Common myeloid progenitor, CD34-positive (primary cell): ENCODE data around the gene AKR7A2.
"Not testable (repeated sequence)": the region's sequence is repeated elsewhere in the genome, so short reads cannot be mapped to it uniquely, and the experiment has no call there.

Experiments used
- CTCF ChIA-PET: fragments of 350-600 bp; sonication (Branson Sonifier 250); formaldehyde crosslinking; loops from one replicate; lab custom pipeline; 2021; ENCODE audit warnings: antibody characterized with exemption; lab: Charles Lee
- POLR2A ChIA-PET: fragments of 350-600 bp; sonication (Branson Sonifier 250); formaldehyde crosslinking; loops from one replicate; lab custom pipeline; 2021; ENCODE audit warnings: antibody characterized with exemption; lab: Charles Lee
- DNase-seq, 3 donors: peaks; one replicate each; pipeline versions ENCODE4 v3.0.0 to v3.0.0-alpha.2; 2013
- H3K27ac ChIP-seq, 2 experiments: 1 replicate in 1 of 2; 2 replicates in 1 of 2; pipeline ENCODE4 v1.7.0; 2013; ENCODE audit warnings: inconsistent platforms in 2 of 2, low read length in 2 of 2, mild to moderate bottlenecking in 2 of 2, low read depth in 1 of 2, moderate library complexity in 1 of 2; ENCODE audit not compliant: severe bottlenecking in 2 of 2, insufficient read depth in 1 of 2, poor library complexity in 1 of 2
- H3K27me3 ChIP-seq, 5 experiments: replicated peaks in 2 of 5; 1 replicate in 3 of 5; 2 replicates in 2 of 5; pipeline versions ENCODE4 v1.6.1 to v1.7.0; 2013; ENCODE audit warnings: low read length in 4 of 5, mild to moderate bottlenecking in 2 of 5, moderate library complexity in 2 of 5, inconsistent platforms in 1 of 5; ENCODE audit not compliant: insufficient read depth in 5 of 5, control insufficient read depth in 4 of 5
- H3K36me3 ChIP-seq, 4 experiments: 1 replicate in 2 of 4; 2 replicates in 2 of 4; pipeline versions ENCODE4 v1.6.1 to v1.7.0; 2013; ENCODE audit warnings: low read length in 3 of 4, control low read depth in 1 of 4, mild to moderate bottlenecking in 1 of 4; ENCODE audit not compliant: control insufficient read depth in 4 of 4, insufficient read depth in 4 of 4
- H3K4me1 ChIP-seq, 4 experiments: 1 replicate in 3 of 4; 2 replicates in 1 of 4; pipeline versions ENCODE4 v1.6.1 to v1.7.1; 2013; ENCODE audit warnings: low read length in 3 of 4, mild to moderate bottlenecking in 3 of 4, control low read depth in 1 of 4, inconsistent platforms in 1 of 4, moderate library complexity in 1 of 4; ENCODE audit not compliant: control insufficient read depth in 4 of 4, insufficient read depth in 4 of 4; ENCODE audit errors: control extremely low read depth in 1 of 4
- H3K4me3 ChIP-seq, 7 experiments: 1 replicate in 4 of 7; 2 replicates in 3 of 7; pipeline versions ENCODE4 v1.5.1 to v1.7.0; 2013; ENCODE audit warnings: mild to moderate bottlenecking in 7 of 7, low read length in 6 of 7, moderate library complexity in 6 of 7, inconsistent platforms in 2 of 7, low read depth in 2 of 7, control low read depth in 1 of 7; ENCODE audit not compliant: insufficient read depth in 4 of 7, control insufficient read depth in 1 of 7; ENCODE audit errors: extremely low read depth in 1 of 7
- H3K9me3 ChIP-seq, 5 experiments: 1 replicate in 4 of 5; 2 replicates in 1 of 5; pipeline versions ENCODE4 v1.6.1 to v1.7.1; 2013; ENCODE audit warnings: low read length in 4 of 5, mild to moderate bottlenecking in 2 of 5, inconsistent platforms in 1 of 5, low read depth in 1 of 5, moderate library complexity in 1 of 5; ENCODE audit not compliant: control insufficient read depth in 4 of 5, insufficient read depth in 2 of 5; ENCODE audit errors: control extremely low read depth in 1 of 5
- WGBS: methylation state at CpG from one replicate; pipeline ENCODE4 v1.1.5; 2013; ENCODE audit not compliant: insufficient coverage; 5-methylcytosine and 5-hydroxymethylcytosine counted together

Gene AKR7A2

DNA sequence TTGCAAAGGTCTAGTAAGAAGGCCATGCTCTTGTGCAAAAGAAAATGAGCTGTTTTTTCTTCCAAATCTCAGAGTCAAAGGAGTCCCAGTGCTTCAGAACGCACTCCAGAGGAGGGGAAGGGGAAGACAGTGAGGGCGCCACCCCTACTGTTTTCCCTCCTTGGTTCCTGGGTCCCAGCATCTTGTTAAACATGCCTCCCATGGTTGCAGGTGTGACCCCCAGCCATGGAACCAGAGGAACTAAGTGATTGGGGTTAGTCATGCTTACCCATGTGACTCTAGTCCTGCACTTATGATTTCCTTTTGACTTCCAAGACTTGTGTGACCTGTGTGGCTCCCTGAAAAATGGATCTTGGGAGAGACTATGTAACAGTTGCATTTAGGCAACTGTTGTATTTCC is 17.3 kb downstream of the AKR7A2 start:
- ChIA-PET CTCF (interaction anchor here (1.2 kb wide), 1 partner anchor 38 kb away, joined by 3 read pairs; no protein-coding TSS in a partner anchor), POLR2A (interaction anchor here (1.2 kb wide), 1 partner anchor 7 kb away, joined by 3 read pairs; no protein-coding TSS in a partner anchor)
- DNase-seq, result no peak
- Histone ChIP-seq H3K4me1 (no peaks in the 10 kb centered on the region), H3K36me3 (peaks cover 0 to 6% (median 2%) of the 10 kb centered on the region in 4 experiments), H3K27ac (no peak overlapping the region), H3K4me3 (no peak overlapping the region), H3K9me3 (peaks cover 5 to 43% (median 26%) of the 10 kb centered on the region in 5 experiments), H3K27me3 (peaks cover 0 to 4% (median 2%) of the 10 kb centered on the region in 5 experiments)
- 100% methylated on average over 2 of the region's 2 CpGs for WGBS

DNA sequence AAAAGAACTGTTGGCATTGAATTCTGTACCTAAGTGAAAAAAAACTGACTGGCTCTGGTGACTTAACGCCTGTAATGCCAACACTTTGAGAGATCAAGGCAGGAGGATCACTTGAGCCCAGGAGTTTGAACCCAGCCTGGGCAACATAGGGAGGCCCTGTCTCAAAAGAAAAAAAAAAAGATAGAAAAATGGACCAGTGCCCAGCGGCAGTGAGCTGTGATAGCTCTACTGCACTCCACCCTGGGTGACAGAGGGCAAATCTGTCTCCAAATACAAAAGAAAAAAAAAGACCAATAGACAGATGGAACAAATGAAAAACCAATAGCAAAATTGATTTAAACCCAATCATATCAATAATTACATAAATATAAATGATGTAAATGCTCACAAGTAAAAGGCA is 22.7 kb downstream of the AKR7A2 start:
- 55% methylated on average over 2 of the region's 2 CpGs for WGBS
- H3K36me3 ChIP-seq, result no peaks in the 10 kb centered on the region
- DNase-seq, result no peak
- H3K9me3 ChIP-seq, result peaks cover 3 to 22% (median 9%) of the 10 kb centered on the region in 5 experiments
- peak overlapping the region in 4 of 7 experiments; percentile 13 to 77 (median 64) for H3K4me3 ChIP-seq
- H3K27ac ChIP-seq, result no peak overlapping the region
- ChIA-PET POLR2A (interaction anchor here (0.5 kb wide), 1 partner anchor 28 kb away, joined by 3 read pairs; no protein-coding TSS in a partner anchor), CTCF (no interaction called here)
- peaks cover 0 to 8% (median 6%) of the 10 kb centered on the region in 4 experiments for H3K4me1 ChIP-seq
- H3K27me3 ChIP-seq, result peaks cover 0 to 19% (median 7%) of the 10 kb centered on the region in 5 experiments

DNA sequence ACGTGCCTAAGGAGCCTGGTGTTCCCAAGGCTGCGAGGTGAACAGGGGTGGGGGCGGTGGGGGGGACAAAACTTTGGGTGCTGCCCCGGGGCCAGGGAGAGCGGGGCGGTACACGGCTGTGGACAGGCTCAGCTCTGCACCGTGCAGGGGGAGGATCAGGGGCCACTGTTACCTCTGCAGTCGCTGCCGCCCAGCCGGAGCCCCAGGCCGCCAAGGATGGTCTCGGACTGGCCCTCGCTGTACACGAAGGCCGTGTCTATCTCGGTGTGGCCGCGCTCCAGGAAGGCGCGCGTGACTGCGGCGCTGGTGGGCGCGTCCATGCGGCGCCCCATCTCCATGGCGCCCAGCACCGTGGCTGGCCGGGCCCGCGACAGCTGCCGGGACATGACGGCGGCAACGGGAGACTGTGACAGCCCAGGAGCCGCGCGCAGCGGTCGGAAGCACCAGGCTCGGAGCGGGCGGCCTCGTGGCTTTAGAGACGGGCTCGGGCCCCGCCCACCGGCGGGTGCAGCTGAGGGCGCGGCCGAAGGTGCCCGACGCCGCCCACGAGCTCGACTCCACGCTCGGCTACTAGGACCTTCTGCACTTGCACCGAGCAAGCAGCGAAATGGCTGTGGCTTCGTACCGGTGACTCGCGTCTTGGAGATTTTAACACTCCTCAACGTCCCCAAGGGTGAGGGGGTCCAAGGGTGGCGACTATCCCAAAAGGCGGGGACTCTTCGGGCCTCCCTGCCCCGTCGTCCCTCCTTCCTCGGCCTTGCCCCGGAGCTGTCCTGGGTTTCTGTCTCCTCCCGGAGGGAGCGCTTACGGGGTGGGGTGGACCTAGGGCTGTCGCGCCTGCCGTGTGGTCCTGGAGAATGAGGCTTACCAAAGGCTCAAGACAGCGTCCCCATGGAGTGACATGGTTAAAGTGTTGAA is 23.4 kb downstream of the AKR7A2 start, which contains the start of gene AKR7A3:
AKR7A3 (minus strand) TSS at position 447 of the 918 bp plus-strand sequence; CDS start at position 386, 61 bp downstream.
- POLR2A ChIA-PET, result interaction anchor here (0.5 kb wide), 1 partner anchor 27 kb away, joined by 3 read pairs; no protein-coding TSS in a partner anchor
- H3K36me3 ChIP-seq, H3K27ac ChIP-seq, CTCF ChIA-PET, H3K4me1 ChIP-seq: not testable (repeated sequence)
- Histone ChIP-seq H3K9me3 (peaks cover 3 to 22% (median 4%) of the 10 kb centered on the region in 5 experiments), H3K27me3 (peaks cover 0 to 19% (median 7%) of the 10 kb centered on the region in 5 experiments), H3K4me3 (peak within 1 kb of the TSS in 6 of 7 experiments; percentile 13 to 77 (median 52))
- WGBS, result 23% methylated on average over 50 of the region's 82 CpGs
- peak; percentile 59 to 80 (median 74) for DNase-seq

DNA sequence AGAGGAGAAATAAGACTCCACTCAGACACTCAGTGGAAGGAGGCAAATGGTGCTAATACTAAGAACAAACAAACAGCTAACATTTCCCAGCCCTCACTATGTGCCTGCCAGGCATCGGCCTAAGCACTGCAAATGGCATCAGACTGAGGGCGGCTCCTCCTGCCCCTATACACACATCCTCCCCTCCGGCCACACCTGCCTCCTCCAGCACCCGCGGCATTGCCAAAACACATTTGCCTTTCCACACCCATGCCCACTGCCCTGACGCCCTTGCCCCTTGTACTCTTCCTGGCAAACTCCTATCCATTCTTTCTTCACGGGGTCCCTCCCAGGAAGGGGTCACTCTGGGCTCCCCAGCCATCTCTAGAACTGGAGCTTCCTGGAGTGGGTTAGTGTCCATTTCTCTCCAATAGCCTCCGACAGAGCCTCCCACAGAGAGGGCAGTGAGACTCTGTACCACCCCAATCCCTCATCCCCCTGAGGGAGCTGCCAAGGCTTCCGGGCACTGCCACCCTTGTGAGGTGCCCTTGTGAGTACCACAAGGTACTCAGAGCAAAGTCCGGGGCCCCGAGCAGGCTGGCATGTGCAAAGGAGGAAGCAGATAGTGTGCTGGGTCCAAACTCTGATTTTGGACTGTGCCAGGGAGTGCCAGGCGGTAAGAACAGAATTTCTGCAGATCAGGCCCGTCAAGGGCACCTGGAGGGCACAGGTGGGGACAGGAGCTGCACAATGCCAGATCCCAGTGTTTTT is 24.3 kb downstream of the AKR7A2 start:
- Histone ChIP-seq H3K4me1 (peaks cover 0 to 8% (median 6%) of the 10 kb centered on the region in 4 experiments), H3K36me3 (no peaks in the 10 kb centered on the region), H3K27me3 (peaks cover 0 to 19% (median 7%) of the 10 kb centered on the region in 5 experiments), H3K9me3 (peaks cover 0 to 12% (median 2%) of the 10 kb centered on the region in 5 experiments), H3K27ac (no peak overlapping the region), H3K4me3 (no peak overlapping the region)
- 94% methylated on average over 9 of the region's 13 CpGs for WGBS
- POLR2A ChIA-PET, result no interaction called here
- DNase-seq, result no peak
- CTCF ChIA-PET, result interaction anchor here (0.6 kb wide), 1 partner anchor 76 kb away, joined by 3 read pairs; no protein-coding TSS in a partner anchor

DNA sequence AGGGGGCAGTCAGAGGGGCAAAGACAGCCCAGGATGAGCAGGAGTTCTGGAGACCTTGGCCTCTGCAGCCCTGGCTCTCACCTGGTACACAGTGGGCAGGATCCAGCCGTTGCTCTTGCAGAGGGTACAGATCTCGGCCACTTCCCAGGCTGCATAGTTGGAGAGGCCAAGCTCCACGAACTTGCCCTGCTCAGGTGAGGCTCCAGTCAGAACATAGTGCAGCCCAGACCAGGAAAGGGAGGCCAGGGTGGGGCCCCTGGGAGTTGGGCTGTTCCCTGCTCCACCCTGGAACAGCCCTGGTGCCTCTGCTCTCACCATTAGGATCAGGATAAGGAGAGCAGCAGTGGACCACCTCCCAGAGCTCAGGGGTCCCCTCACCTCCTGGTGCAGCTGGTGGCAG is 26.1 kb downstream of the AKR7A2 start:
- POLR2A ChIA-PET, result not testable (repeated sequence)

DNA sequence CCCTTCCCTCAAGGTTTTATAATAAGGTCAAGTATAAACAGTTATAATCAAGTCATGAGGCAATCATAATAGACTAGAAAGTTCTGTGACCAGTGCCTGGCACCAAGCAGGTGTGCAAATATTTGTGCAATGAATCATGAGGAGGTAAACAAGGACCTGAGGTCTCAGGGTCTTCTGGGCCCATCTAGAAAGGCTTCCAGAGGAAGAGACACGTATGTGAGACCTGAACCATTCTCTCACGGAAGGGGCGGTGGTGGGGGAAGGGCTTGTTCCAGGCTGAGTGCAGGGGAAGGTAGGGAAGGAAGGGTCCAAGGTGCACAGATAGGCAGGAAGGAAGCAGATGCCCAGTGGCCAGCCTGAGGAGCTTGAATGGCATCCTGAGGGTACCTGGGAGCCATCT is 26.6 kb downstream of the AKR7A2 start:
- H3K4me1 ChIP-seq, H3K9me3 ChIP-seq, H3K27ac ChIP-seq, H3K4me3 ChIP-seq, CTCF ChIA-PET, H3K36me3 ChIP-seq, POLR2A ChIA-PET, DNase-seq: not testable (repeated sequence)
- H3K27me3 ChIP-seq, result peaks cover 0 to 19% (median 7%) of the 10 kb centered on the region in 5 experiments
- no CpG with 5 or more reads among the region's 3 CpGs for WGBS

More for the DNA sequence above, 26.1 kb downstream of the AKR7A2 start:
- peaks cover 0 to 19% (median 7%) of the 10 kb centered on the region in 5 experiments for H3K27me3 ChIP-seq
- H3K27ac ChIP-seq, H3K4me1 ChIP-seq, CTCF ChIA-PET, H3K36me3 ChIP-seq, DNase-seq, H3K4me3 ChIP-seq, H3K9me3 ChIP-seq: not testable (repeated sequence)
- WGBS, result 88% methylated on average over 3 of the region's 3 CpGs
